Measurements from ENCODE around the gene DPEP1. TPM values are rescaled to one million over a fixed set of nuclear protein-coding genes. Genes with fewer than 3 reads are reported as not detected.

Gene DPEP1
- total RNA-seq, 1 experiment from 2014 or later: 8.1 TPM

DNA sequence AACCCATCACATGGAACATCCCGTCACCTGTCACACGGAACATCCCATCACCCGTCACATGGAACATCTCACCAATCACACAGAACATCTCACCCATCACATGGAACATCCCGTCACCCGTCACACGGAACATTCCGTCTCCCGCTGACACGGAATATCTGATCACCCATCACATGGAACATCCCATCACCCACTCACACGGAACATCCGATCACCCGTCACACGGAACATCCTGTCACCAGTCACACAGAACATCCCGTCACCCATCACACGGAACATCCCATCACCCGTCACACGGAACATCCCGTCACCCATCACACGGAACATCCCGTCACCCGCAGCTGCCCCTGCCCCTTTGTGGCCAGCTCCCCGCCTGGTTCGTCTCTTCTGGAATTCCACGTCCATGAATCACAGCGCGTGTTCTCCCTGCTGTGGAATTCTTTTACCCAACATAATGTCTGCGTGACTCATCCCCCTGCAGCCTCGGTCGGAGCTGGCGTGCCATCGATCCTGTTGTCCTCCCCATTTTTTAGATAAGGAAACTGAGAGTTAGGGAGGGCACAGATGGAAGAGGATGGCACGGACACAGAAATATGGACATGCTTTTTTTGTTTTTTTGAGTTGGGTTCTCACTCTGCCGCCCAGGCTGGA is 32.3 kb upstream of the DPEP1 start:
- no peaks in the 10 kb centered on the region for H3K27me3 ChIP-seq (replicated peaks; ENCODE audit: control insufficient read depth, insufficient read depth, low read length)
- no peak for TF ChIP-seq CTCF (IDR thresholded peaks at IDR 0.05; ENCODE audit: insufficient read depth in 1 of 2, low read depth in 1 of 2, low read length in 1 of 2, severe bottlenecking in 1 of 2, unreplicated experiment in 1 of 2)
- DNase-seq: no peak
- no peaks in the 10 kb centered on the region for H3K9me3 ChIP-seq
- CTCF ChIA-PET: no interaction called here
- Mint-ChIP-seq H3K36me3 (ENCODE audit: insufficient read depth, unreplicated experiment) (peaks cover 24% of the 10 kb centered on the region), H3K4me3 (ENCODE audit: unreplicated experiment) (no peak overlapping the region), H3K4me1 (ENCODE audit: low read depth, unreplicated experiment) (no peaks in the 10 kb centered on the region), H3K9me3 (ENCODE audit: unreplicated experiment) (no peaks in the 10 kb centered on the region), H3K27ac (ENCODE audit: unreplicated experiment) (no peak overlapping the region), H3K27me3 (ENCODE audit: insufficient read depth, unreplicated experiment) (no peaks in the 10 kb centered on the region)
- no peaks in the 10 kb centered on the region for H3K4me1 ChIP-seq
- no peak overlapping the region for H3K4me3 ChIP-seq (ENCODE audit: low read depth, low read length)
- H3K36me3 ChIP-seq (ENCODE audit: control insufficient read depth, insufficient read depth, low read length): peaks cover 4% of the 10 kb centered on the region
- intact Hi-C loops (cut with micrococcal nuclease; ENCODE audit: unreplicated experiment): no loop called here
- BruUV-seq (replicated peaks): TSS peak; percentile 14
- POLR2A ChIA-PET: no interaction called here

GRCh38 chr16:89581861-89582563 is 31.4 kb upstream of the DPEP1 start:
- intact Hi-C loops (cut with micrococcal nuclease; ENCODE audit: unreplicated experiment): no loop called here
- POLR2A ChIA-PET: no interaction called here
- H3K4me3 ChIP-seq (ENCODE audit: low read depth, low read length): no peak overlapping the region
- Mint-ChIP-seq H3K4me1 (ENCODE audit: low read depth, unreplicated experiment) (no peaks in the 10 kb centered on the region), H3K27me3 (ENCODE audit: insufficient read depth, unreplicated experiment) (no peaks in the 10 kb centered on the region), H3K4me3 (ENCODE audit: unreplicated experiment) (no peak overlapping the region), H3K9me3 (ENCODE audit: unreplicated experiment) (no peaks in the 10 kb centered on the region), H3K27ac (ENCODE audit: unreplicated experiment) (no peak overlapping the region), H3K36me3 (ENCODE audit: insufficient read depth, unreplicated experiment) (peaks cover 31% of the 10 kb centered on the region)
- TF ChIP-seq CTCF (IDR thresholded peaks at IDR 0.05; ENCODE audit: insufficient read depth in 1 of 2, low read depth in 1 of 2, low read length in 1 of 2, severe bottlenecking in 1 of 2, unreplicated experiment in 1 of 2): no peak
- BruUV-seq (replicated peaks): no TSS peak
- H3K4me1 ChIP-seq: no peaks in the 10 kb centered on the region
- no peak for DNase-seq
- no peaks in the 10 kb centered on the region for H3K27me3 ChIP-seq (replicated peaks; ENCODE audit: control insufficient read depth, insufficient read depth, low read length)
- CTCF ChIA-PET: no interaction called here
- H3K9me3 ChIP-seq: peaks cover 7% of the 10 kb centered on the region
- H3K36me3 ChIP-seq (ENCODE audit: control insufficient read depth, insufficient read depth, low read length): peaks cover 7% of the 10 kb centered on the region

DNA sequence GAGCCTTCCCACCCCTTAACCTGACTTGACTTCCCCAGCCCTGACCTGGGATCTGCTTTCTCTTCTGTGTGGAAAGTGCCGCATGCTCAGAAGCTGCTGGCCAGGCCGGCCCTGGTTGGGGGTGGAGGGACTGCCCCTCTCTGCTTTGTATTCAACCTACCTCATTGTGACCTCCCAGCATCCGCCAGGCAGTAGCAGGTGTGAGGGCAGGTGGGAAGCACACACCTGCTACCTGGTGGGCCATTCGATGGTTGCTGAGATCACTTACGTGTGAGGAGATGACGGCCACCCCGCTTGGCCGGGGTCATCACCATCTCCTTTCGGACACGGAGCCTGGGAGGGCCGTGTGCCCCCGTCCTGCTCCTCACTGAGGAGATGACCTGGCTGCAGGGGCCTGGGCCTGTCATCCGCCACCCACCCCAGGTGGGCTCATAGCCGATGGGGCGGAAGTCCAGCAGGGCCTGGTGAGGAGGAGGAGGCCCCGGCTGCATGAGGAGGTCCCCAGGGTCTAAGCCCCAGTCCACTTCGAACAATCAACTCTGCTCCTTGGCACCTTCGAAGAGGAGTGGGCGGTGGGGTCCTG is 30.7 kb upstream of the DPEP1 start:
- intact Hi-C loops (cut with micrococcal nuclease; ENCODE audit: unreplicated experiment): no loop called here
- no peaks in the 10 kb centered on the region for H3K27me3 Mint-ChIP-seq (ENCODE audit: insufficient read depth, unreplicated experiment)
- no peak overlapping the region for H3K4me3 Mint-ChIP-seq (ENCODE audit: unreplicated experiment)
- no peak overlapping the region for H3K27ac Mint-ChIP-seq (ENCODE audit: unreplicated experiment)
- Histone ChIP-seq H3K4me1 (no peaks in the 10 kb centered on the region), H3K36me3 (ENCODE audit: control insufficient read depth, insufficient read depth, low read length) (peaks cover 7% of the 10 kb centered on the region), H3K27me3 (replicated peaks; ENCODE audit: control insufficient read depth, insufficient read depth, low read length) (no peaks in the 10 kb centered on the region), H3K9me3 (peaks cover 10% of the 10 kb centered on the region), H3K4me3 (ENCODE audit: low read depth, low read length) (no peak overlapping the region)
- peaks cover 31% of the 10 kb centered on the region for H3K36me3 Mint-ChIP-seq (ENCODE audit: insufficient read depth, unreplicated experiment)
- H3K9me3 Mint-ChIP-seq (ENCODE audit: unreplicated experiment): no peaks in the 10 kb centered on the region
- ChIA-PET POLR2A (no interaction called here), CTCF (no interaction called here)
- H3K4me1 Mint-ChIP-seq (ENCODE audit: low read depth, unreplicated experiment): no peaks in the 10 kb centered on the region
- BruUV-seq (replicated peaks): no TSS peak
- no peak for DNase-seq
- no peak for TF ChIP-seq CTCF (IDR thresholded peaks at IDR 0.05; ENCODE audit: insufficient read depth in 1 of 2, low read depth in 1 of 2, low read length in 1 of 2, severe bottlenecking in 1 of 2, unreplicated experiment in 1 of 2)

All from Caco-2 (cell line).